ENCODE results near the gene LTB4R. TPM values are rescaled to one million over a fixed set of nuclear protein-coding genes. Genes with fewer than 3 reads are reported as not detected.
A peak's percentile ranks its signal among the peaks of the same experiment; 100 is the strongest.
"Not testable (repeated sequence)": the region's sequence is repeated elsewhere in the genome, so short reads cannot be mapped to it uniquely, and the experiment has no call there.

The LTB4R gene
- total RNA-seq, 1 experiment from 2014 or later = 2.5 TPM

- DNase-seq (ENCODE audit: low read depth) = no peak
These were observed 32.7 kb downstream of the LTB4R start for GRCh38 chr14:24343795-24344660.

- DNase-seq (ENCODE audit: low read depth) = no peak
These were observed 35.8 kb downstream of the LTB4R start for GRCh38 chr14:24347134-24347533.

- no peak for DNase-seq (ENCODE audit: low read depth)
These were observed 36.9 kb downstream of the LTB4R start for GRCh38 chr14:24348186-24348585.

- no peak for DNase-seq (ENCODE audit: low read depth)
These were observed 38.4 kb downstream of the LTB4R start for GRCh38 chr14:24349742-24350141.

DNA sequence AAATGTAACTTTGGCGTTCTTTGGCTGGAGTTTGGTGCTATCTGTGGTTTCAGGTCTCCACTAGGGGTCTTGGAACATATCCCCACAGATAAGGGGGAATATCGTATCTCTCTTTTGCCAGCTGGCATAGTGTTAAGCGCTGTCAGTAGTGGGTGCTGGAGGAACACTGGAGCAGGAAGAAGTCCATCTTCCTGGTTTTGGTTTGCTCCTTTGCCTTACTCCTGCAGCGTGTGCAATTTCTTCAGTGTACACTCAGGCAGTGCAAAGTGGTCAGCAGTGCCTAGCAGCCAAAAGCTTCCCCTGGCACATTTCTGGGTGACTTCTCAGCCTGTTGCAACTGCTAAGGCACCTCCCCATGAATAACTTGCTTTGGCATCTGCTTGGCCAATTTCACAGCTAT is 40.2 kb downstream of the LTB4R start:
- no peak for DNase-seq (ENCODE audit: low read depth)

DNA sequence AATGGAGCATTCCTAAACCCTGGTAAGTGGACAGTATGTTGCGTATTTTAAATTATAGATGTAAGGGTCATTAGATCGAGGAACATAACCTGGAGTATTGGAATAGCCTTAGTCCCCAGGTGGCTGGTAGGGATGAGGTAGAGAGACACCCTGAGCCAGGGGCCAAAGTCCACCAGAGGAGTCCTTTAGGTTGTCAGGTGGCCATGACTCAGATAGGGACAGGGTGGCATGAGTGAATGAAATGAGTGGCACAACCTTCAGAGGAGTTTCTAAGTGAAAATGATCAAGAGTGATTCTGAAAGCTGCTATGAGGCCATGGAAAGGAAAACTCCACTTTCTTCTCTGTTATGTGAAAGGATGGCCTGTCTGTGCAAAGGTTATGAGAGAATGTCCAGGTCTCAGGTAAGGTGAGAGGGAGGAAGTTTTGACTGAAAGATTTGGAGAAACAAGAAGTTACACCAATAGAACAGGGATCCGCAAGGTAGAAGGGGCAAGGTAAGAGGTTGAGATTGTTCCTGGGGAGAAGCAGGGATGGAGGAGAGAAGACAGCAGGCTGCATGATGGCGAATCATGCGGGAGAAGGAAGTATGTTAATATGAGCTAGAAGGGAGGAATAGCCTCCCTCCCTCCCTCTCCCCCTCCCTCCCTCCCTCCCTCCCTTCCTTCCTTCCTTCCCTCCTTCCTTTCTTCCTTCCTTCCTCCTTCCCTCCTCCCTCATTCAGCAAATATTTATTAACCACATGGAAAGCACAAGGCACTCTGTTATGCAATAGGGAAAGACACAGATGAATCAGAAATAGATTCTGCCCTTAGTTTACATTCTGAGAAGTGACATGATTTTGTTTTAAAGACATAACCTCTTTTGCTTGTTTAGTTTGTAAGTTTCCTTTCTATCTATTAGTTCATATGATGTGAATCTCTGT is 42.5 kb downstream of the LTB4R start:
- DNase-seq (ENCODE audit: low read depth) = no peak

GRCh38 chr14:24354482-24354825 is 43.2 kb downstream of the LTB4R start:
- not testable (repeated sequence) for DNase-seq (ENCODE audit: low read depth)

GRCh38 chr14:24355009-24355408 is 43.7 kb downstream of the LTB4R start:
- DNase-seq (ENCODE audit: low read depth) = no peak

DNA sequence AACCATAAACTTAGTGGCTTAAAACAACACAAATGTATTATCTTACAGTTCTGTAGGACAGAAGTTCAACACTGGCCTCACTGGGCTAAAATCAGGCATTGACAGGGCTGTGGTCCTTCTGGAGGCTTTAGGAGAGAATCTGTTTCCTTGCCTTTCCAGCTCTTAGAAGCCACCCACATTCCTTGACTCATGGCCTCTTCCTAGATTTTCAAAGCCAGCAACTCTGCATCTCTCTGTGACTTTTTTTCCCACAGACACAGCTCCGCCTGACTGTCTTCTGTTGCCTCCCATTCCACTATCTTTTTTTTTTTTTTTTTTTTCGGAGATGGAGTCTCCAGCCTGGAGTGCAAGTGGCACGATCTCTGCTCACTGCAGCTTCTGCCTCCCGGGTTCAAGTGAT is 44.9 kb downstream of the LTB4R start:
- no peak for DNase-seq (ENCODE audit: low read depth)

GRCh38 chr14:24360281-24360680 is 49.0 kb downstream of the LTB4R start:
- no peak for DNase-seq (ENCODE audit: low read depth)

DNA sequence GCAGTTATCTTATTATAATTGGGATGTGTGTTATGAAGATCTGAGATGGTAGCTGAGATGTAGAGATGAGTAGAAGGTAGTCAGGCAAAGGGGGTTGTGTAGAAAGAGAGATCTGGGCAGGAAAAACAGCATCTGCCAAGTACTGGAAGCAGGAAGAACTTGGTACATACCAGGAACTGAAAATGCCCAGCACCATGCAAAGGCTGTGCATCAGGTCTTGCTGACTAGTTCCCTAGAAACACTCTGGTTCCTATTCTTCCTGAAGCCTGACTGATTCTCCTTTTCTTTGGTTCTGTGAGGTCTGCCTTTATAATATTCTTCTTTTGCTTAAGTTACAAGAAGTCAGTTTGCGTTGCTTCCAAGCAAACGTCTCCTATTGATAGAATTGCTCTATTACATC is 50.0 kb downstream of the LTB4R start:
- DNase-seq (ENCODE audit: low read depth) = no peak

GRCh38 chr14:24362241-24362960 is 51.1 kb downstream of the LTB4R start:
- DNase-seq (ENCODE audit: low read depth) = no peak

GRCh38 chr14:24363401-24363800 is 52.1 kb downstream of the LTB4R start:
- no peak for DNase-seq (ENCODE audit: low read depth)

DNA sequence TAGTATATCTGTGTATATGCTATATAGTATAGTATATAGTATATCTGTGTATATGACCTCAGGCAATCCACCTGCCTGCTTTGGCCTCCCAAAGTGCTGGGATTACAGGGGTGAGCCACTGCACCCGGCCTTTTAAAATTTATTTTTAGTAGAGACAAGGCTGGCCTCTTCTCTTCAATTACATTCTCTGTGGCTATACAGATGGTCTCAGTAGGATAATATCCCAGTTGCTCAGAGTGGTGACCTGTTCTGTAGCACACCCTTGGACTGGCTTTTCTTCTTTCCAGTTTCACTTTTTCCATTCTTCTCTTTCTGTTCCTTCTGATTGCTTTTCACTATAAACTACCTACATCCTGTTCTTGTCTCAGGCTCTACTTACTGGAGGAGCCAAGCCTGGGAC is 53.5 kb downstream of the LTB4R start:
- no peak for DNase-seq (ENCODE audit: low read depth)

DNA sequence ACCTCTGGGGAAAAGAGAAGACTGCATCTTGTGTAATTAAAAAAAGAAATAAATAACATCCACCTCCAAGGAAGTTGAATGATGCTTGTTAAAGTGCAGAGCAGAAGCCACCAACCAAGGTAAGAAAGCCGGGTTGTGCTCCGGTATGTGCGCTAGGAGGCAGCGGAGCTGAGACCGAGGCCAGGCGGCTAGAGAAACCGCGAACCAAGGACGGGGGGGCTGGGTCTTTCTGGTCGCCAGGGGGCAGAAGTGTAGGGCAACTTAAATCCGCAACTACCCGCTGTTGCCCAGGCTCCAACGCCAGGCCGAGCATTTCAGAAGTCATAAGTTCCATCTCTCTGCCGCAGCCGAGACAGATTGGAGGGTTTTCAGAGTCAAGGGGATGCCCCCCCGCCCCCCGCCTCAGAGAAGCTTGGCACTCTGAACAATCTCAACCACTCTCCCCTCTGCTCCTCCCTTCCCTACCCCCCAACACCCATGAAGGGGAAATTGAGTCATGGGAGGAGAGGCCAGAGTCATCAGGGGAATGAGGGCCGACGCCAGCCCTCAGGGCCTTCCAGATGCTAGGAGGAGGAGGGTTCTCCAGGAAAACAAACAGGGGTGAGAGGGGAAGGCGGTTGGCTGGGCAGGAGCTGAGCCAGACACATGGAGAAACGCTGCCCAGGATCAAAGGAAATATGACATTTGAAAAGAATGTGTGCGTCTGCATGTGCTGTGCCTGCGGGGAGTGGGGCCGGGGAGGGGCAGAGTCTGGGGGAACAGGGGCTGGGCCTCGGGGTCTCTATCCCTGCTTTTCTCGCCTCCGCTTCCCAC is 54.5 kb downstream of the LTB4R start:
- DNase-seq (ENCODE audit: low read depth) = peak; percentile 93

DNA sequence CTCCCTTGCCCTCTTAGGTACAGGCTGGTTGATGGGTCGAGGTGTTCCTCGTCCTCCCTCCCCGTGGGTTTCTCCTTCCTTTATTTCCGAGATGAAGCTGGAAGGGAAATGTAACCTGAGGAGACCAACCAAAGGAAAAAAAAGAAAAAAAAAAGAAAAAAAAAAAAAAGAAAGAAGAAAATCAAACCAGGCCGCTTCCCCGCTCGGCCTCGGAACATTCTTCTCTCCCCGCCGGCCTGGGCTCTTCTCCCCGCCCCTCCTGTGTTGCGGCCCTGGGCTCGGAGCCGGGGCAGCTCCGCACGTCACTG is 55.1 kb downstream of the LTB4R start:
- no peak for DNase-seq (ENCODE audit: low read depth)

DNA sequence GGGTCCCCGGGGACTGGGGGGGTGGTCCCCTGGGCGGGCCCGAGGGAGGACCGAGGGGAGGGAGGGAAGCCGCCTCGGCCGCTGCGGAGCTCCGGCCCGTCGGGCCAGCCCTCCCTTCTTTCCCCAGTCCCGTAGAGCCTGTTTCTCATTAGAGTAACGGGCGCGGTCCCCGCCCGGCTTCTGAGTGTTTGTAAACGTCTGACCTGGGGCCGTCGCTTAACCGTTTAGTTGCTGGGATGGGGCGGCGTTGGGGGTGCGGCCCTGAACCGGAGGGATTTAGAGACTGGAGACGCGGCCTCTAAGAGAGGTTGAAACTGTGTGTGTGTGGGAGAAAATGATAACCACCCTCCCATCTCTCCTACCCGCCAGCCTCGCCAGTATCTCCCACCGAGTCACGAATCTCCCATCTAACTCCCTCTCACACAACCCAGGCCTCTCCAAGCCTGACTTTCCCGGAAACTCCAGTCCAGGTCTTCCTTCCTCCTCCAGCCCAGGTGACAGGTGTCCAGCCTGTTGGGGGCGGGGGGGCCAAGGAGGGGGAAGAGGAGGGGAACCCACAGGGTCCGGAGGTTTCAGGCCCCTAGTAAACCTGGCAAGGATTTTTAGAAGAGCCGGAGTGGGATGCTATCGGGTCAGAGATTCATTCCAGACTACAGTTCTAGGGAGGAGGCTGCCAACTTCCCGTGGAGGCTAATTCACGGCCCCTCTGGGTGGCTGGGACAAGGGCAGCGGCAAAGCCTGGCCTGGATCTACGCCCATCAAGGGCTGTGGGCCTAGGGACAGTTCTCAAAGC is 55.6 kb downstream of the LTB4R start:
- DNase-seq (ENCODE audit: low read depth) = peak; percentile 97
